LNCaP clone FGC (cell line): Measurements from ENCODE around the gene FAM47E.
"Not testable (repeated sequence)": the region's sequence is repeated elsewhere in the genome, so short reads cannot be mapped to it uniquely, and the experiment has no call there.

Experiments used
- DNase-seq: peaks from one replicate; pipeline ENCODE4 v3.0.0-alpha.2; 2011; ENCODE audit warnings: low read depth
- H3K4me3 ChIP-seq: 2 replicates; pipeline ENCODE4 v1.5.1; 2011; ENCODE audit warnings: mild to moderate bottlenecking, low read depth, low read length, control low read depth
- CTCF ChIP-seq: IDR thresholded peaks from 2 replicates; pipeline ENCODE4 v1.5.1; 2012; ENCODE audit warnings: mild to moderate bottlenecking; ENCODE audit not compliant: control insufficient read depth, insufficient read depth; ENCODE audit errors: extremely low read depth

Gene FAM47E

GRCh38 chr4:76275486-76276124, 24.1 kb downstream of the FAM47E start:
- no peak overlapping the region for H3K4me3 ChIP-seq
- TF ChIP-seq CTCF, result no peak
- no peak for DNase-seq

GRCh38 chr4:76276813-76277212, 25.3 kb downstream of the FAM47E start:
- no peak overlapping the region for H3K4me3 ChIP-seq
- DNase-seq, result no peak
- no peak for TF ChIP-seq CTCF

- no peak for TF ChIP-seq CTCF
Measured at GRCh38 chr4:76277667-76278066, 26.1 kb downstream of the FAM47E start.

GRCh38 chr4:76278583-76278982, 27.1 kb downstream of the FAM47E start:
- no peak overlapping the region for H3K4me3 ChIP-seq
- no peak for DNase-seq
- no peak for TF ChIP-seq CTCF

More at GRCh38 chr4:76277667-76278066, 26.1 kb downstream of the FAM47E start:
- DNase-seq, result no peak
- no peak overlapping the region for H3K4me3 ChIP-seq

- DNase-seq, result no peak
- no peak for TF ChIP-seq CTCF
- H3K4me3 ChIP-seq, result no peak overlapping the region
Measured at GRCh38 chr4:76279462-76279861, 27.9 kb downstream of the FAM47E start.

GRCh38 chr4:76280488-76281441, 29.2 kb downstream of the FAM47E start:
- TF ChIP-seq CTCF, result no peak
- H3K4me3 ChIP-seq, result no peak overlapping the region

GRCh38 chr4:76281594-76281993, 30.1 kb downstream of the FAM47E start:
- not testable (repeated sequence) for DNase-seq

More at GRCh38 chr4:76280488-76281441, 29.2 kb downstream of the FAM47E start:
- no peak for DNase-seq

More at GRCh38 chr4:76281594-76281993, 30.1 kb downstream of the FAM47E start:
- H3K4me3 ChIP-seq, result not testable (repeated sequence)
